ENCODE measurements around the gene ACP4.
A peak's percentile ranks its signal among the peaks of the same experiment; 100 is the strongest.
"Not testable (repeated sequence)": the region's sequence is repeated elsewhere in the genome, so short reads cannot be mapped to it uniquely, and the experiment has no call there.

The ACP4 gene

DNA sequence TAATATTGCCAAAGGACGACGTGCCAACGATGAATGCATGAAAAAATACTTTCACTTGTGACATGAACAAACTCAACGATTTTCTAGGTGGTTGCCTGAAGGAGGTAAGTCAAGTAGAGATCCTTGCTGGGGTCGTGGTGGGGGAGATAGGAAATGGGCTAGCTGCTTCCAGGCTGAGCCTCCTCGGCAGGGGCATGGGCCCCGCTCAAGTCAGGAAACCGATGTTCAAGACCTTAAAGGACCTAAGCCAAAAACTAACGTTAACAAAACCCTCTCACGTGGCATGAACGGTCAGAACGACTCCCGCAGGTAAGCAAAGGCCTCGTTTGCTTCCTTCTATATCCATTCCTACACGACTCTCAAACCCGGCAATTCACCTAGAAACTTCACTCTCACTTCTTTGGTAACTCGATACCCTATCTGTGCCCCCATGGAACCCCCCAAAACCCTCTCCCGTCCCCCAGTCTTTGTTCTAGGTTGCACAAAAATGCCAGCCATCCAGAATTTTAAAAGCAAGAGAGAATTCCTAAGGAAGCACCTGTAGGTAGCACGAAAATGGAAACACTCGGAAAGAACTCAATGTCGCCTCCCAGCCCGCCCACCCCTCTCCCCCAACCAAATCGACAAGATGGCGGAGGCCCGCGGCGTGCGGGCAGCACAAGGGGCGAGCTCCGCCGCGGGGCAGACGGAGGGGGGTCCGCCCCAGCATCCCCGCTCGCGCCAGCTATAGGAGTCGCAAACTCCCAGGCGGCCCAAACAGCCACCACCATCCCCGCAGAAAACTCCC is 13.6 kb downstream of the ACP4 start:
- H3K4me3 ChIP-seq (ENCODE audit: low read depth, low read length), result peak overlapping the region; percentile 98
- TF ChIP-seq, protein P1, sequence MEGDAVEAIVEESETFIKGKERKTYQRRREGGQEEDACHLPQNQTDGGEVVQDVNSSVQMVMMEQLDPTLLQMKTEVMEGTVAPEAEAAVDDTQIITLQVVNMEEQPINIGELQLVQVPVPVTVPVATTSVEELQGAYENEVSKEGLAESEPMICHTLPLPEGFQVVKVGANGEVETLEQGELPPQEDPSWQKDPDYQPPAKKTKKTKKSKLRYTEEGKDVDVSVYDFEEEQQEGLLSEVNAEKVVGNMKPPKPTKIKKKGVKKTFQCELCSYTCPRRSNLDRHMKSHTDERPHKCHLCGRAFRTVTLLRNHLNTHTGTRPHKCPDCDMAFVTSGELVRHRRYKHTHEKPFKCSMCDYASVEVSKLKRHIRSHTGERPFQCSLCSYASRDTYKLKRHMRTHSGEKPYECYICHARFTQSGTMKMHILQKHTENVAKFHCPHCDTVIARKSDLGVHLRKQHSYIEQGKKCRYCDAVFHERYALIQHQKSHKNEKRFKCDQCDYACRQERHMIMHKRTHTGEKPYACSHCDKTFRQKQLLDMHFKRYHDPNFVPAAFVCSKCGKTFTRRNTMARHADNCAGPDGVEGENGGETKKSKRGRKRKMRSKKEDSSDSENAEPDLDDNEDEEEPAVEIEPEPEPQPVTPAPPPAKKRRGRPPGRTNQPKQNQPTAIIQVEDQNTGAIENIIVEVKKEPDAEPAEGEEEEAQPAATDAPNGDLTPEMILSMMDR (IDR thresholded peaks at IDR 0.05; ENCODE audit: low read depth, low read length), result no peak

DNA sequence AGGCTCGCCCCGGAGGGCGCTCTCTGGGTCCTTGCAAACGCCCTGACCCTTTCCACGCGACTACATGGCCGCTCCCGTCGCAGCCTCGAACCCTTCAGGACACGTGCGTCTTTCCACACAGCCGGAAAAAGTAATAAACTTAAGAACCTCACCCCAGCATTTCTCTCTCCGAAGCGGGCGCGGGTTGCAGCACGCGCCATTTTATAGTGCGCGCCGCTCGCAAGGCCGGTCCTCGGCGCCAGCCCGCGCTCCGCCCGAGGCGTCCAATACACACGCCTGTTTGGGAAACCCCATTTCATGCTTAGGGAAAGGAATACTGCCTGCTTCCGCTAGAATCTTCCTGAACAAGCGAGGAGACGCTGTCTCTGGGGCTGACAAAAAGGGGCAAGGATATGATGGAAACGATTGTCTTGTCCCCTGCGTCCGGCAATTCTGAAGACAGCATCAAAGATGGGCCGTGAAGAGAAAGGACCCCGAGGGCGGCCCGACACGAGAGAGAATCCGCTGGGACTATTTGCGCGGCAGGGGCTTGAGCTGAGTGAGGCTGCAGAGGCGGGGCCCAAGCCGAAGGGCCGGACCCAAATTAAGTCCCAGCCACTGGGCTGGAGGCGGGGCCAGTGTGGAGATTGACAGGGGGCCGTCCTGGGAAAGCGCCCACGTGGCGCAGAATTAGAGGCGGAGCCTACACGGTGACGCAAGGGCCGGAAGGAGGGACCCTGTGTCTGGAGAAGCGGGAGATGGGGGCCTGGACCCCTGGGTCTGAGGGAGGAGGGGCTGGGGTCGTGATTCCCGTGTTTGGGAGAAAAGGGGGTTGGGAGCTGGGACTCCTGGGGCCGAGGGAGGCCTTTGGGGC is 14.4 kb downstream of the ACP4 start:
- peak overlapping the region; percentile 98 for H3K4me3 ChIP-seq (ENCODE audit: low read depth, low read length)
- TF ChIP-seq, protein P1 (IDR thresholded peaks at IDR 0.05; ENCODE audit: low read depth, low read length), result no peak

DNA sequence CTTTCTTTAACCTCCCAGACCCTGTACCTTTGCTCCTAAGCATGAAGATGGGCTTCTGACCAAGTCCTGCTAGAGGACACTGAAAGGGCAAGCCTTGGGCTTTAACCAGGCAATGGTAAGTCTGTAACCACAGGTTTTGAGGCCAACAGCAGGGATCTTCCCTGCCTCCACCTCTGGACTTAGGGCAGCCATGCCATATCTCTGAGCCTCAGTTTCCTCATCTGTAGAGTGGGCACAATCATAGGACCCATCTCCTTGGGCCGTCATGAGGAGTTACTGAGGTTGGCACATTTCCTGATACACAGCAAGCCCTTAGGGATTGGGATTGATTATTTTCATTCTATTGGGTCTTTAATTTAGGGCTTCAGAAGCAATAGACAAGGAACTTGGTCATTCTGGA is 18.6 kb downstream of the ACP4 start:
- H3K4me3 ChIP-seq (ENCODE audit: low read depth, low read length), result no peak overlapping the region
- TF ChIP-seq, protein P1 (IDR thresholded peaks at IDR 0.05; ENCODE audit: low read depth, low read length), result no peak

DNA sequence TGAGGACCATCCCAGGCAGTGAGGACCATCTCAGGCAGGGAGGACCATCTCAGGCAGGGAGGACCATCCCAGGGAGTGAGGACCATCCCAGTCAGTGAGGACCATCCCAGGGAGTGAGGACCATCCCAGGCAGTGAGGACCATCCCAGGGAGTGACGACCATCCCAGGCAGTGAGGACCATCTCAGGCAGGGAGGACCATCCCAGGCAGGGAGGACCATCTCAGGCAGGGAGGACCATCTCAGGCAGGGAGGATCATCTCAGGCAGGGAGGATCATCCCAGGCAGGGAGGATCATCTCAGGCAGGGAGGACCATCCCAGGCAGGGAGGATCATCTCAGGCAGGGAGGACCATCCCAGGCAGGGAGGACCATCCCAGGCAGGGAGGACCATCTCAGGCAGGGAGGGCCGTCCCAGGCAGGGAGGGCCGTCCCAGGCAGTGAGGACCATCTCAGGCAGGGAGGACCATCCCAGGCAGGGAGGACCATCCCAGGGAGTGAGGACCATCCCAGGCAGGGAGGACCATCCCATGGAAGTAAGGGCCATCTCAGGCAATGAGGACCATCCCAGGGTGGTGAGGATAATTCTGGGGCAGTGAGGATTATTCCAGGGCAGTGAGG is 21.5 kb downstream of the ACP4 start:
- not testable (repeated sequence) for H3K4me3 ChIP-seq (ENCODE audit: low read depth, low read length)

DNA sequence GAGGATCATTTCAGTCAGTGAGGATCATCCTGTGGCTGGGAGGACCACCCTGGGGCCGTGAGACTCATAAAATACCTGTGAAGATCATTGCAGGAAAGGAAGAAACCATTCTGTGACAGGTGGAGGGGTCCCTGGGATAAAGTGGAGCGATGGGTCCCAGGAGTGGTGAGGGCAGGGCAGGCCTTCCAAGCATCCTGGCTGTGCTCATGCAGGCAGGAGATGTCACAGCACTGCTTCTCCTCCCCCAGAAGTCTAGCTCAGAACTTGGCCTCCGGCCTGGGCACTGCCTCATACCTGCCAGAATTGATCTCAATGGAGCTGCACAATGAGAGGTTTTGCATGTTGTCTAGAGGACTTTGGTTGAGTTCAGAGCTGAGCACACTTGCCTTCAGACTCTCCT is 22.3 kb downstream of the ACP4 start:
- TF ChIP-seq, protein P1 (IDR thresholded peaks at IDR 0.05; ENCODE audit: low read depth, low read length), result no peak
- H3K4me3 ChIP-seq (ENCODE audit: low read depth, low read length), result no peak overlapping the region

DNA sequence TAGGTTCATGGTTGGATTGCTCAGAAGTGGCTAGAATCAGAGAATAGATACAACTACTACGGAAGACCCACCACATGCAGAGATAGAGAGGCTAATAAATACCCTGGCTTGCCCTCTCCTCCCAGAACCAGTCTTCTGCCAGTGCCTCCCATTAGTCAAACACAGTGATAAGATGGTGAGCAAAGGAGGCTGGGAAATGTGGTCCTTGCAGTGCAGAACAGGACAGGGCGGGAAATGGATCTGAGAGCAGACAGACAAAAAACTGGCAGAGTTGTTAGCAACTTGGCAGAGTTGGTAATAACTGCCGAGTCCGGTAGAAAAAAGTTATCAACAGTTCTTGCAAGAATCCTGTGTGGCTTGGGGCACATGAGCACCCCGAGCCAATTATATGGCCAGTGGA is 24.7 kb downstream of the ACP4 start:
- H3K4me3 ChIP-seq (ENCODE audit: low read depth, low read length), result no peak overlapping the region
- TF ChIP-seq, protein P1 (IDR thresholded peaks at IDR 0.05; ENCODE audit: low read depth, low read length), result no peak

DNA sequence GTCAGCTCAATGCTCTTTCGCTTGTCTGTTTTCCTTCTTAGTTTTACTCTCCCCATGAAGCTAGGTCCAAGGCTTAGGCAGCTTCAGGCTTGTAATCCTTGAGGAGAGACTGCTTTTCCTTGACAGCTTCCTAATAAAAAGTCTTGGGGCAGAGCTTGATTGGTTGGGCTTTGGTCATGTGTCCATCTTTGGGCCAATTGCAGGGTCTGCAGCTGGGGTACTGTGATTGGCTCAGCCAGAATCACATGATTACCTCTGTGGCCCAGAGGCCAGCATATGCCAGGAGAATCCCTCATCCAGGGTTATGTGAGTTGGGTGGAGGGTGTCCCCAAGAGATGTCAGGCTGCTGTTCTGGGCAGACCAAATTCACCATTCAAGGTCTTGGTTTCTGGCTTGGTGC is 25.2 kb downstream of the ACP4 start:
- H3K4me3 ChIP-seq (ENCODE audit: low read depth, low read length), result no peak overlapping the region
- TF ChIP-seq, protein P1 (IDR thresholded peaks at IDR 0.05; ENCODE audit: low read depth, low read length), result no peak

Data from WI38 (cell line).